NT2/D1 (cell line): ENCODE data around the gene LHCGR.

Source experiments
- SUZ12 ChIP-seq: IDR thresholded peaks from 2 replicates; pipeline ENCODE4 v1.6.1; 2011; ENCODE audit not compliant: insufficient read length, insufficient read depth; ENCODE audit errors: extremely low read depth
- YY1 ChIP-seq: IDR thresholded peaks from 2 replicates; pipeline ENCODE4 v1.6.1; 2011; ENCODE audit not compliant: insufficient read length, insufficient read depth
- ZNF274 ChIP-seq: IDR thresholded peaks from 2 replicates; pipeline ENCODE4 v1.6.1; 2011; ENCODE audit warnings: mild to moderate bottlenecking, low read depth, low read length

GRCh38 chr2:48793671-48794070 lies 38.1 kb upstream of the LHCGR start:
- no peak for TF ChIP-seq ZNF274
- TF ChIP-seq YY1, result no peak
- TF ChIP-seq SUZ12, result no peak
